Measurements from ENCODE around the gene SMAD7. TPM values are rescaled to one million over a fixed set of nuclear protein-coding genes. Genes with fewer than 3 reads are reported as not detected.

Gene SMAD7
- total RNA-seq, 1 experiment from 2014 or later: 12.0 TPM

DNA sequence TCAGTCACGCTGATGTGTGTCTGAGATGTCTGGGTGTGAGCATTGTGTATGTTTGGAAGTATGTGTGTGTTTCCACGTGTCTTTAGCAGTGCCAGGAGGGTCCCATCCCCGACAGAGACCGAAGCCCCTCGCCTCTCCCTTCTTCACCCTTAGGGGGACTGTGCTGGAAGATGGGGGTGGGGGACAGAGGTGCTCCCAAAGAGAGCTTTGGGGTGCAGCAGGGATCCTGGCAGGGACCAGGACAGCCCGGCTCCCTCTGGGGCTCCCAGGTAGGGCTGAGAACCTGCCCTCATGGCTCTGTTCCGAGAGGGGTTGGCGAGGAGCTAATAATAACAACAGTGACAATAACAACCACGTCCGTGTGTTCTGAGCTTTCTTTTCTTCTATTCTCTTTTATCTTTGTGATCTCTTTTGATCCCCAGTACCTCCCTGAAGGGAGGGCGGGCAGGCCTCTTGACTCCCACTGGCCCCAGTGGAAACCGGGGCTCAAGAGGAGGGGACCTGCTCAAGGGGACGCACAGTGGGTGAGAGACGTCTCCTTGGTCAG is 57.6 kb downstream of the SMAD7 start:
- POLR2A ChIA-PET (ENCODE audit: low non-redundant PET): no interaction called here
- TF ChIP-seq, protein P1, sequence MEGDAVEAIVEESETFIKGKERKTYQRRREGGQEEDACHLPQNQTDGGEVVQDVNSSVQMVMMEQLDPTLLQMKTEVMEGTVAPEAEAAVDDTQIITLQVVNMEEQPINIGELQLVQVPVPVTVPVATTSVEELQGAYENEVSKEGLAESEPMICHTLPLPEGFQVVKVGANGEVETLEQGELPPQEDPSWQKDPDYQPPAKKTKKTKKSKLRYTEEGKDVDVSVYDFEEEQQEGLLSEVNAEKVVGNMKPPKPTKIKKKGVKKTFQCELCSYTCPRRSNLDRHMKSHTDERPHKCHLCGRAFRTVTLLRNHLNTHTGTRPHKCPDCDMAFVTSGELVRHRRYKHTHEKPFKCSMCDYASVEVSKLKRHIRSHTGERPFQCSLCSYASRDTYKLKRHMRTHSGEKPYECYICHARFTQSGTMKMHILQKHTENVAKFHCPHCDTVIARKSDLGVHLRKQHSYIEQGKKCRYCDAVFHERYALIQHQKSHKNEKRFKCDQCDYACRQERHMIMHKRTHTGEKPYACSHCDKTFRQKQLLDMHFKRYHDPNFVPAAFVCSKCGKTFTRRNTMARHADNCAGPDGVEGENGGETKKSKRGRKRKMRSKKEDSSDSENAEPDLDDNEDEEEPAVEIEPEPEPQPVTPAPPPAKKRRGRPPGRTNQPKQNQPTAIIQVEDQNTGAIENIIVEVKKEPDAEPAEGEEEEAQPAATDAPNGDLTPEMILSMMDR (conservative IDR thresholded peaks at IDR 0.05; ENCODE audit: low read depth, low read length): no peak
- TF ChIP-seq EZH2 (IDR thresholded peaks at IDR 0.05; ENCODE audit: borderline replicate concordance, low read depth, low read length, poor library complexity, severe bottlenecking): no peak
- H3K27ac ChIP-seq (ENCODE audit: low read depth, low read length, poor library complexity, severe bottlenecking): no peak overlapping the region
- intact Hi-C loops (cut with micrococcal nuclease; ENCODE audit: unreplicated experiment): no loop called here
- CTCF ChIA-PET: no interaction called here
- H3K4me1 ChIP-seq (ENCODE audit: insufficient read depth, low read length, poor library complexity, severe bottlenecking): no peaks in the 10 kb centered on the region
- no peak overlapping the region for H3K4me3 ChIP-seq (ENCODE audit: low read depth, low read length, poor library complexity, severe bottlenecking)
- H3K36me3 ChIP-seq (ENCODE audit: insufficient read depth, low read length, poor library complexity, severe bottlenecking): no peaks in the 10 kb centered on the region
- no peaks in the 10 kb centered on the region for H3K9me3 ChIP-seq (ENCODE audit: low read depth, low read length, poor library complexity, severe bottlenecking)
- no peak for DNase-seq (ENCODE audit: low spot score)
- no TSS peak for BruUV-seq (replicated peaks)
- no peaks in the 10 kb centered on the region for H3K27me3 ChIP-seq (replicated peaks; ENCODE audit: insufficient read depth, low read depth, low read length, poor library complexity)

DNA sequence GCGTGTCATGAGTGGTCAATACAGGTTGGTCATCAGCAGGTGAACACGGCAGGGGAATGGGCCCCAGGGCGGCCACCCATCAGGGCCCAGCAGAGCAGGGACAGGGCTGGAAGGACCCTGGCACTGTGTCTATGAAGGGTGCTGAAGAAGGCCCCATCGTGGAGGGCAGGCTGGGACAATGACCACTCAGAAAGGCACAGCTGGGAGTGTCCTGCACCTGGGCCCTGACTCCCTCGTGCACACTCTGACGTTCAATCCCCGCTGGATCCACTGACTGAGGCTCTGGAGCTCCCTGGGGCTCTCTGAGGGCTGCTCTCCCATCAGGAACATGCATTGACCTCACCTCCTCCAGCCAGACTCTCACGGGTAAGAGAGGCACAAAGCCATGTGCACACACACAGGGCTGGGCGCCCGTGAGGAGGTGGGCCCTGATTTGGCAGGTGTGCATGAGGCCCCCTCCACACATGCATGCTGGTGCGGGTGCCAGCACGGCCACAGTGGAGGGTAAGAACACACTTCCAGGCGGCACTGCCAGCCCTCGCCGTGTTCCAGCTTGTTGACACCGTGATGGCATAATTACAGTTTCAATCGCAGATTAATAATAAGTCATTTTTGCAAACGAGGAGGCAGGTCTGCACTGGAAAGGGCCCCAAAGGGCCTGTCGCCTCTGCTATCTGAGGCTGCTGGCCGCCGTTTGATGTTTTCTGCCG is 58.5 kb downstream of the SMAD7 start:
- BruUV-seq (replicated peaks): no TSS peak

DNA sequence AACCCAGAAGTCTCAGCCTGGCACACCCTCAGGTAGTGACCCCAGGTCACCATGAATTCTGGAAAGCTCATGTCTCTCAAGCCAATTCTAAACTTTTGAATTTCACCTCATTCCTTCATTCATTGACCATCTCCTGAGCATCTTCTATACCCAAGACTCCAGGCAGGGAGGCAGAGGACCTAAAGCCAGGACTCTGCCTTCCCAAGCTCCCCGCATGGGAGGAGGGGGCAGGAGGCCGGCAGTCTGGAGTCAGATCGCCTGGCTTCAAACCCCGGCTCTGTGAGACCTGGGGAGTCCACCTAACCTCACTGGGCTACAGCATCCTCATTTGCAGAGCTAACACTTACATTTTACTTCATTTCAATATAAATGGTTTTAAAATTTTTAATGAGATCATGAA is 59.0 kb downstream of the SMAD7 start:
- intact Hi-C loops (cut with micrococcal nuclease; ENCODE audit: unreplicated experiment): no loop called here
- ChIA-PET POLR2A (ENCODE audit: low non-redundant PET) (no interaction called here), CTCF (no interaction called here)
- Histone ChIP-seq H3K27ac (ENCODE audit: low read depth, low read length, poor library complexity, severe bottlenecking) (no peak overlapping the region), H3K27me3 (replicated peaks; ENCODE audit: insufficient read depth, low read depth, low read length, poor library complexity) (no peaks in the 10 kb centered on the region), H3K4me3 (ENCODE audit: low read depth, low read length, poor library complexity, severe bottlenecking) (no peak overlapping the region), H3K9me3 (ENCODE audit: low read depth, low read length, poor library complexity, severe bottlenecking) (no peaks in the 10 kb centered on the region), H3K4me1 (ENCODE audit: insufficient read depth, low read length, poor library complexity, severe bottlenecking) (no peaks in the 10 kb centered on the region), H3K36me3 (ENCODE audit: insufficient read depth, low read length, poor library complexity, severe bottlenecking) (no peaks in the 10 kb centered on the region)
- TF ChIP-seq EZH2 (IDR thresholded peaks at IDR 0.05; ENCODE audit: borderline replicate concordance, low read depth, low read length, poor library complexity, severe bottlenecking): no peak
- TF ChIP-seq, protein P1 (conservative IDR thresholded peaks at IDR 0.05; ENCODE audit: low read depth, low read length): no peak
- no TSS peak for BruUV-seq (replicated peaks)
- DNase-seq (ENCODE audit: low spot score): no peak

More for the DNA sequence above, 58.5 kb downstream of the SMAD7 start:
- no peak overlapping the region for H3K4me3 ChIP-seq (ENCODE audit: low read depth, low read length, poor library complexity, severe bottlenecking)
- TF ChIP-seq, protein P1 (conservative IDR thresholded peaks at IDR 0.05; ENCODE audit: low read depth, low read length): no peak
- no peak for TF ChIP-seq EZH2 (IDR thresholded peaks at IDR 0.05; ENCODE audit: borderline replicate concordance, low read depth, low read length, poor library complexity, severe bottlenecking)
- H3K4me1 ChIP-seq (ENCODE audit: insufficient read depth, low read length, poor library complexity, severe bottlenecking): no peaks in the 10 kb centered on the region
- ChIA-PET POLR2A (ENCODE audit: low non-redundant PET) (no interaction called here), CTCF (no interaction called here)
- H3K27me3 ChIP-seq (replicated peaks; ENCODE audit: insufficient read depth, low read depth, low read length, poor library complexity): no peaks in the 10 kb centered on the region
- H3K27ac ChIP-seq (ENCODE audit: low read depth, low read length, poor library complexity, severe bottlenecking): no peak overlapping the region
- no peak for DNase-seq (ENCODE audit: low spot score)
- intact Hi-C loops (cut with micrococcal nuclease; ENCODE audit: unreplicated experiment): no loop called here
- H3K36me3 ChIP-seq (ENCODE audit: insufficient read depth, low read length, poor library complexity, severe bottlenecking): no peaks in the 10 kb centered on the region
- no peaks in the 10 kb centered on the region for H3K9me3 ChIP-seq (ENCODE audit: low read depth, low read length, poor library complexity, severe bottlenecking)

Data from A673 (cell line).